ENCODE data around the gene EGR4. TPM values are rescaled to one million over a fixed set of nuclear protein-coding genes. Genes with fewer than 3 reads are reported as not detected.
"Not testable (repeated sequence)": the region's sequence is repeated elsewhere in the genome, so short reads cannot be mapped to it uniquely, and the experiment has no call there.

The EGR4 gene
- polyA plus RNA-seq, 3 donors: not detected

DNA sequence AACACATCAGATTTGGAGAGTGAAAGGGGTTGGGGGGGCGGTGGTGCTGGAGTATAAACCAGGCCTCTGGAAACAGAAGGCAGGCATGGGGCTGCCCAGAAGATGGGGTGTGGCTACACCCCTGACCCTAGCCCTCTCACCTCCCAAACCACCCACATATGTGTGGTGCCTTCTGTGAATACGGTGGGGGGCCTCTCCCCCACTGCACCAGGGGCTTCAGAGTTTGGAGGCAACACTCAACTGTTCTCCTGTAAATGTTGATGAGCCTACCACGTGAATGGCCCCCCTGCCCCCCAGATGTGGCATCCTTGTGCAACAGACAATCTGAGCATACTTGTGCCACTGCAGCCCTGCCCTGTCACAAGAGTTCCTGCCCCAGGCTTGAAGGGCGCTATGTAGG, 28.6 kb downstream of the EGR4 start:
- no peak for DNase-seq (ENCODE audit: low read depth in 3 of 3, low spot score in 2 of 3)

DNA sequence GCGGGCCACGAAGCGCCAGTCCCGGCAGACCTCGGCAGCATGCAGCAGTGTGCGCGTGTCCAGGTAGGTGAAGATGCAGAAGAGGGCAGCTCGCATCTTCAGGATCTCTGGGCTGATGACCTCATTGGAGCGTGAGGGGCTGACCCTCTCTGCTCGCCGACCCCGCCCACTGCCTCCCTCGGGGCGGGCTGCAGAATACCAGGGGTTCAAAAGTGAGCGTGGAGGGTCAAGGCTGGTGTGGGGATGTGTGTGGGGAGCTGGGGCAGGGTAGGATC, 29.1 kb downstream of the EGR4 start:
- no peak for DNase-seq (ENCODE audit: low read depth in 3 of 3, low spot score in 2 of 3)

DNA sequence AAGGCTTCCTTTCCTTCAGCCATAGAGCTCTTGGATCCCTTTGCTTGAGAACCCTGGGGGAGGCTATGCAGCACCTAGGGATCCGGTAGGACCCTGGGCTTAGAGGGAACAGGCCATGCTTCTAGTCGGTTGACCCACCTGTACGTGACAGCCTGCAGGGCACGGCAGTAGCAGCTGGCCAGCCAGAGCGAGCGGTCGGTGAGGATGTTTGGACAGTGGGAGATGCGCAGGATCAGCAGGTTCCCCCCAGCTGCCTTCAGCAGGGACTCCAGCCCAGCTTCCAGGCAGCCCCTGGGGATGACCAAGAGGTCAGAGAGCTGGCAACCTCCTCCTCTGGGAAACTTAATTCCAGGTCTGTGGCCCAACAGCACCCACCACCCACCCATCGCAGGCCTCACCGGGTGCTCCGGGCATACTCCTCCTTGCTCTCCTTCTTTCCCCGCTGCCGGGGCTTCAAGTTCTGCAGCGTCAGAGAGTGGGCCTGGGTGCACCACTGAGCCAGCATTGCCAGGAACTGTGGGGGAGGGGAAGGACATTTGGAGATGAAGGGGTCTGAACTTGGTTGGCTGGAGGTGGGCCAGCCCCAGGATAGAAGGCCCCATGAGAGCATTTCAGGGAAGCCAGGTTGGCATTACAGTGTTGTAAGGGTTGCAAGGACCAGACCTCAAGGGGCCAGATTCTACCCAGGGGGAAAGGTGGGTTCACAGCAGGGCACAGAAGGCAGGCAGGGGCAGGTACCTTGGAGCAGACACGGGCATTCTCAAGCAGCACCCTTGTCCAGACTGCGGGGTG, 29.6 kb downstream of the EGR4 start:
- DNase-seq (ENCODE audit: low read depth in 3 of 3, low spot score in 2 of 3): no peak

DNA sequence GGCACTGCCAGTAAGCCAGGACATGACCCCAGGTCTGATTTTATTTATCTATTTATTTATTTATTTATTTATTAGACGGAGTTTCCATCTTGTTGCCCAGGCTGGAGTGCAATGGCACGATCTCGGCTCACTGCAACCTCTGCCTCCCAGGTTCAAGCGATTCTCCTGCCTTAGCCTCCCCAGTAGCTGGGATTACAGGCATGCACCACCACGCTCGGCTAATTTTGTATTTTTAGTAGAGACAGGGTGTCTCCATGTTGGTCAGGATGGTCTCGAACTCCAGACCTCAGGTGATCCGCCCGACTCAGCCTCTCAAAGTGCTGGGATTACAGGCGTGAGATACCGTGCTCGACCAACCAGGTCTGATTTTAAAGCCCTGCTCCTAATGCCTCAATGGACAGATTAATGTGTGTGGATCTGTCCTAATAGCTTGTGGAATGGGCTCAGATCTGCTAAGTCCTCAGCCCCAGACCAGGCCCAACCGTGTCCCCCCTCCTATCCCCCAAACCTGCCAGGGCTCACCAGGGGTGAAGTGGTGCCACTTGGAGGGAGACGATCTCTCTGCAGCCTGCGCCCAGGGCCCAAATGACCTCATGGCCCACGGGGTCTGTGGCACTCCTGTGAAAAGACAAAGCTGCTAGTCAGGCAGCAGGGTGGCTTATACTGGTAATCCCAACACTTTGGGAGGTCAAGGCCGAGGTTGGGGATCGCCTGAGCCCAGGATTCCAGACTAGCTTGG, 30.5 kb downstream of the EGR4 start:
- DNase-seq (ENCODE audit: low read depth in 3 of 3, low spot score in 2 of 3): not testable (repeated sequence)

DNA sequence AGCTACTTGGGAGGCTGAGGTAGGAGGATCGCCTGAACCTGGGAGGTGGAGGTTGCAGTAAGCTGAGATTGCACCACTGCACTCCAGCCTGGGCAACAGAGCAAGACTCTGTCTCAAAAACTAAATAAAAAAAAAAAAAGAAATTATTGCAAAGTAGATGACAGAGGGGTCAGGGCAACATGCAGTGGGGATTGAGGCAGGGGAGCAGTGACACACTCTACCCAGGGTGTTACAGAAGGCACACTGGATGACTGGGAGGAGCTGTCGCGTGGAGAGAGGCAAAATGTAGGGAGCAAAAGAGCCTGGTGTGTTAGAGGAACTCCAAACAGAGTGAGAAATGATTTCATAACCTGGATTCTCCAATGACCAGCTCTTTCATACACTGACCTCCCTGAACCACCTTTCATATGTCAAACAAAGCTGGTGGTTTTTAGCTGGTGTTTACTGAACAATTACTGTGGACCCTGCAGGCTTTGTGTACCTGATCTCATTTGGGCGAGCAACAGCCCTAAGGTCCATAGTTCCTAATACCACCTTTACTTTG, 31.2 kb downstream of the EGR4 start:
- DNase-seq (ENCODE audit: low read depth in 3 of 3, low spot score in 2 of 3): no peak

DNA sequence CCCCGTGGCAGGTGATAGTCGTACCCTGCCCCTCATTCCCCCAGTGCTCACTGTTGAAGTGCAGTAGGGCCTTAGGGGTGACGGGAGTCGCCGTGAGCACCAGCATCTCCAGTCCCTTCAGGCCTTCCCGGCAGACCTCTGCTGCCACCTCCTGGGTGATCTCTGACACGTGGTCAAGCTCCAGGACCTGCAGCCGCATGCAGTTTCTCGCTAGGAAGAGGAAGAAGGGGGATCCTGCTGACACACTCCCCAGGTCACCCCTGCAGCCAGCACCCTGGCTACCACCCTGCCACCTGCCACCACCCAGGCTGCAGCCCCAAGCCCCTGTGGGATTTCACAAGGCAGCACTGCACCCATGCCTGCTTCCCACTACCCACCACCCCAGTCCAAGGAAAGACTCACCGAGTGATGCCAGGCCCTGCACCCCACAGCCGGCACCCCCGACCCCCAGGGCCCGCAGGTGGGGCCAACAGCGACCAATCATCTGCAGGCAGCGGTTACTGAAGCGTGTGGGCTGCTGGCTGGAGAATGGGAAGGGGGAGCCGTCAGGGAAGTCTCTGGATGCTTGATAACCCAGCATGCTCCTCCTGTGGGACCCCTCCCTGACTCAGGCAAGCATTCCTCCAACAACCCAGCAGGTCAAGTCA, 32.9 kb downstream of the EGR4 start:
- DNase-seq (ENCODE audit: low read depth in 3 of 3, low spot score in 2 of 3): no peak

DNA sequence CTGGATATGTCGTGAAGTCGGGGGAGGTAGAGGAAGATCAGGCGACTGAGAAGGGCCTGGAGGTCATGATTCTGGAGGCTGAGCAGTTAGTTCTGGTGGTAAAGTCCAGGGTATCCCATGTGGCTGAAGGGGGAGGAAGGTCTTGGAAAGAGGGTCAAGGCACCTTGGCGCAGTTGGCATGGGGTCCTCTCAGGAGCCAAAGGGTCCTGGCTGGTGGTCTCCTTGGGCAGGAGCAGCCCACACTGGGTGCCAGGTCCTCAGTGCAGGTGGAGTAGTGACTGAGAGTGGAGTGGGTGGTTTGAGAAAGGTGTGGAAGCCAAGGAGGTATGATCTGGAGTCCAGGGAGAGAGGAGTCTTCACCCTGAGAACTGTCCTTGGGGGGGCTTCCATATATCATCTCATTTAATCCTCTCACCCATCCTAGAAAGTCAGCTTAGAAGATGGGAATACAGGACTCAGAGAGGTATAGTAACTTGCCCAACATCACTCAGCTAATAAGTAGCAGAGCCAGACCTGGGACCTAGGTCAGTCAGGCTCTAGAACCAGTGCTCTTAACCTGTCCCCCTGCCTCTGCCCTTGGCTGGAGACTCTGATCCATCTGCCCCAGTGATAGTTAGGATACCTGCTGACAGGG, 33.5 kb downstream of the EGR4 start:
- no peak for DNase-seq (ENCODE audit: low read depth in 3 of 3, low spot score in 2 of 3)

DNA sequence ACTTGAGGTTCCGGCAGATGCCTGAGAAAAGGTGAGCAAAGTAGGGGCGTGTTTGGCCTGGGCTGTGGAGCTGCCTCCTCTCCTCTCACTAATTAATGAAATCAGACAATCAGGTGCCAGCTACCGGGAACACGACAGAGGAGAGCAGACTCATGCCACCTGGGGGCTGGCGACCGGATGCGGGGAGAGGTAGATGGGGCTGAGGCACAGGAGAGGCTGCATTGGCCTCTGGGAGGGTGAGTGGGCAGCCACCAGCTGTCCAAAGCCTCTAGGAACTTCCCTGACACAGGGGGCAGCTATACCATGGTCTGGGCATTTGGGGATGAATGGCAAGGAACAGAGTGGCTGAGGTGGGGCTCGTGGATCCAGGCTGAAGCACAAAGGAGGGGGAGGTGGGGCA, 34.1 kb downstream of the EGR4 start:
- DNase-seq (ENCODE audit: low read depth in 3 of 3, low spot score in 2 of 3): no peak

DNA sequence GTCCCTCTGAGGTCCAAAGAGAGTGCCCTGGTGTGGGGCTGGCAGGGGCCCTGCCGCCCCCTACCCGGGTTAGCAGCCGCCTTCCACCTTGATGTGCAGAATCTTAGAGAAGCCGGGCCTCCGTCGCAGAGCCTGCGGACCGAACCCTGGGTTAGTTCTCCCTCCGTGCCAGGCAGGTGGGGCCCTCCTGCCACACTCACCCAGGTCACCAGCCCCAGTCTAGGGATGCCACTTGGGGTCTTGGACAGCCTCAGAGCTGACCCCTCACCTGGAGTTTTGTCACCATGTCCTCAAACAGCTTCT, 34.5 kb downstream of the EGR4 start:
- no peak for DNase-seq (ENCODE audit: low read depth in 3 of 3, low spot score in 2 of 3)

DNA sequence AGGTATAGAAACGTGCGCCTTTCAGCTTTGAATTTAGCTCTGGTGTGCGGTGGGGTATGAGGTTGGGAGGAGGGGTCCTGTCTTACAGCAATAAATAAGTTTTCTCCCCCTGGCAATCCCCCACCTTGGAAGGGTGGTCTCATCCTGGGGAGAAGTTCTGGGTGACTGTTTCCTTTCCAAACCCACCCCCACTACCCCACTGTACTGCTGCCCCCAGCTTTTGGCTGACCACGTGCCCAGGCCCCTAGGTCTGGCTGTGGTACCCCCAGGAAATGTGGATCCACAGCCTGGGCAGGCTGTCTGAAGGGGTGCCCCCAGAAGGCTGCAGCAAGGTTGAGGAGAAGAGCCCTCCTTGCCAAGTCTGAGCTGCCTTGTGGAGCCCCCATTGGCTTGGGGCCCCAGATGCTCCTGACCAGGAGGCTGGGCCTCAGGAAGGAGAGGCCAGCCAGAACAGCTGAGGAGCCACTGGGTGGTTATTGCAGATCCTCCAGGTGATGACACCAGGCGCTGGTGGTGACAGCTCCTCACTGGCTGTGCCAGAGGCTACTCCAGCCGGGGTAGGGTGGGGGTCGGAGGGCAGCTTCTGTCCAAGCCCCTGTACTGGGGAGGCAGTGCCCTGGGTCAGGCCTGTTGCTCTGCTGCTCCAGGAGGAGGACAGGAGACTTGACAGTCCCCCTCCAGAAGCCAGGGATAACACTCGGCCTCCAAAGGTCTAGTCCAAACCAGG, 35.0 kb downstream of the EGR4 start:
- no peak for DNase-seq (ENCODE audit: low read depth in 3 of 3, low spot score in 2 of 3)

DNA sequence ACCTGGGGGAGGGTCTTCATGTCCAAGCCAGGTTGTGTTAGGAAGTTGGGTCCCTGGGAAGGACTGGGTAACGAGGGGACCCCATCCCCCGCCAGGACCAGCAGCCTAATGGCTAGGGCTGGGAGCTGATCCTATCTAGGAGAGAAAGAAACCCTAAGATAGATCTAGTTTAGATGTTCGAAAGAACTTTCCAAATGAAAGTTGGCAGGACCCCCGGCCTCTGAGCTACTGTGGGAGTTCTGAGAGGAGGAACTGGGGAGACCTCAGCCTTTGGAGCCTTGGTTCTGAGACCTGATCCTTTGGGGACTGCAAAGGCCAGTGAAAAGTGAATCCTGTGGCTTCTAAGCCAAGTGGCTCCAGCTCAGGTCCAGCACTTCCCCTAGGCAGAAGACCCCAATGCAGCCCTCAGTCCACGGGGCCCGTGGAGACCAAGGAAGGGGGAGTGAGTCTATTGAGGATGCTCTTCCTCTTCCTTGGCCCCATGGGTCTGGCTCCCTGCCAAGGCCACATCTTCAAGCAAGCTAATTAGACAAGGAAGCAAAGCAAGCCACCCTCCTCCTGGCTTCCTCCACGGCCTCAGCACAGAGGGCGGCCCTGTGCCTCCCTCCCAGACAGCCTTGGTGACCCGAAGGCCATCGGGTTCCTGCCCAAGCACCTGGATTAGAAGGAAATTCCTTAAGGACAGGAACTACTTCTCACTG, 35.8 kb downstream of the EGR4 start:
- no peak for DNase-seq (ENCODE audit: low read depth in 3 of 3, low spot score in 2 of 3)

DNA sequence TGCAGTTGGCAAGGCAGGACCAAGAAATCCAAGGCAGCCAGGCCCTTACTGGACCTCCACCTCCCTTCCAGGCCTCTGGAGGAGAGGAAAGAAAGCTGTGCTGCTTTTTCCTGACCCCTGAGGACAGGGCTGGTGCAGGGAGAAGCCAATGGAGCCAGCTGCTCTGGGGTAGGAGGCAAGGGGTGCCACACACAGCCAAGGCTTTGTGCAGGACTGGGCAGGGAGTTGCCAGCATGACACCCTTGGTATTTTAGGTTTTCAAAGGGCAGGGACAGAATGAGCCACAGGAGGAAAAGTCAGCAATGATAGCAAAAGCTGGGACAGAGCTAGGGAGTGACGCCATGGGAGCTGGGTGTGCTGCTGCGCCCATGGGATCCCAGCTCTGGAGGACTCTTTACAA, 36.3 kb downstream of the EGR4 start:
- DNase-seq (ENCODE audit: low read depth in 3 of 3, low spot score in 2 of 3): no peak

DNA sequence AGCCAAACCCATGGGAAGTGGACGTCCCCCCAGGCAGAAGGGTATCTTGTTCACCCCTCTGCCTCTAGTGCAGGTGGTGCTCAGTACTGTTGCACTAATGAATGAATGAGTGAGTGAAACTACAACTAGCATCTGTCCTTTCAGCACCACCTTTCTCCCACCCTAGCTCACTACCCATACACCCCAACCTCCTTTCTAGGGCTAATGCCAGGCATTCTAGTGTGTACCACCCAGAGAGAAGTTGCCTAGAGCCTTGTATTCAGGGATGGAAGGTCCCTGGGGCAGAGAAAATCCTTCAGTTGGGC, 36.8 kb downstream of the EGR4 start:
- DNase-seq (ENCODE audit: low read depth in 3 of 3, low spot score in 2 of 3): no peak

DNA sequence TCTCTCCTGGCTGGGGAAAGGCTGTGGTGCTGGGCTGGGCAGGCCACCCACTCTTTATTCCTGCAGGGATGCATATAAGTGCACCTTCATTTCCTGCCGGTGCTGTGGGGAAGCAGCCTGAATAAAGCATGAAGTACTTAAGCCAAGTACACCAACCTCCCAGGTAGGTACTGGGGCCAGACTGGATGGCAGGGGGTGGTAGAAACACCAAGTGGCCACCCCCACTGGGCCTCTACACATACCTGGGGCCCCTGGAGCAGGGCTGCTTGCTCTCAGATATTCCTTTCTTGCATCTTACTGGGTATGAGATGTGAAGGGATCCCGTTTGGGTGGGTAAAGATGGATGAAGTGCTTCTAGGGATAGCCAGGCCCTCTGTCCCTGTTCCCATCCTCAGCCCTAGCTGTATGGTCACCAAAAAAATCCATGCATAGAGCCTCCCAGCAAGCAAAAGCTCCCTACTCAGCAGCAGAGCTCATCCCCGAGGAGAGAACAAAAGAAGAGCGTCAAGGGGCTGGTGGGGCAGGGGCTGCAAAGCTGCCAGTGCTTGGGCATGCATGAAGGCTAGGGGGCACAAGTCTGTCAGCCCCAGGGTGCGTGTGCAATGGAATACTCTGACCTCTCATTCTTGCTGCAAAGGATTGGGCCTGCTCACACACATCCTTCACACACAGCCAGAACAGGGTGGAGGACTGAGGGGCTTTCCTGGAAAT, 37.3 kb downstream of the EGR4 start:
- DNase-seq (ENCODE audit: low read depth in 3 of 3, low spot score in 2 of 3): no peak

DNA sequence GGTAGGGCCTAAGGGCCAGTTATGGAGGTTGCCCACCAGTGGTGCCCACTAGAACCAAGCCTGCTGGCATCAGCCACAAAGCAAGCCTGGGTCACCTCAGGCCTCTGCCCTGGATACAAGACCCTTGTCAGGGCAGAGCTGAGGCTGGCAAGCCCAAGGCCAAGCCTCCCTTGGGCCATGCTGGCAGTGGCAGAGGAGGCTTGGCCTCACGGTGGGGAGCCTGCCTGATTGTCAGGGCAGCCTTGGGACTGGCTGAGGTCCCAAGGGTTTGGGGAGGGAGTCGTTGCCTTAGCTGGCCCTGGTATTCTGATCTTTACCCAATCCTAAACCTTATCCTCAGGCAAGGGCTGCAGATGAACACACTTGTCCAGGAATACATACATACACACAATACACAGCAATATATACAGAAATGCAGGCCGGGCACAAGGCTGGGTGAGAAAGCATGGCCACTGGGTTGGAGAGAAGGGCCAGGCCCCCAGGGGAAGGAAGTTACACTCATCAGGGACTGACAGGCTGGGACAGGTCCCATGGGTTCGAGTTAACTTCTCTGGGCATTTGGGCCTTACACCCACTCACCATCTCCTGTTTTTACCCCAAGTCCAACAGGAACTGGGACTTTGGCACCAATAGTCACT, 38.2 kb downstream of the EGR4 start:
- no peak for DNase-seq (ENCODE audit: low read depth in 3 of 3, low spot score in 2 of 3)

DNA sequence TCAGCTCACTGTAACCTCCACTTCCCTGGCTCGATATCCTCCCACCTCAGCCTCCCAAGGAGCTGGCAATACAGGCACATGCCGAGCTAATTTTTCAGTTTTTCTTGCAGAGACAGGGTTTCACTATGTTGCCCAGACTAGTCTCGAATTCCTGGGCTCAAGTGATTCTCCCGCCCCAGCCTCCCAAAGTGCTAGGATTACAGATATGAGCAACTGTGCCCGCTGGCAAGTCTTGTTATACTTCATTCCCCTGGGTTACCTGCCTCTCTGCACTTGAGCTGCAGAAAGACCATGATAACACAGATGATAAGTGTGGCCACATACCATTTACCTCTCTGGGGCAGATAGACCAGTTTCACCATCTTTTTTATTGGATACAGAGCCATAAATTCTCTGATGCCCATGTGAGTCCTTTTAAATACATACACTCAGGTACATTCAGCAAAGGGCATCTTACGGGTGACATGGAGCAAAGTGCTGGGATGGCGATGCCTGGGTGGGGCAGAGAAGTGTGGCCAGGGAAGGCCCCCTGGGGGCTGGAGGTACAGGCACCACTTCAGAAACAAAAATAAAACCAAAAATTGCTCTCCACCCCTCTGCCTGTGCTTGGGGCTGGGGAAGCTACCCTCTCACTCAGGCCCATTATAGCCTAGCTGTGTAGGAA, 38.9 kb downstream of the EGR4 start:
- DNase-seq (ENCODE audit: low read depth in 3 of 3, low spot score in 2 of 3): no peak

DNA sequence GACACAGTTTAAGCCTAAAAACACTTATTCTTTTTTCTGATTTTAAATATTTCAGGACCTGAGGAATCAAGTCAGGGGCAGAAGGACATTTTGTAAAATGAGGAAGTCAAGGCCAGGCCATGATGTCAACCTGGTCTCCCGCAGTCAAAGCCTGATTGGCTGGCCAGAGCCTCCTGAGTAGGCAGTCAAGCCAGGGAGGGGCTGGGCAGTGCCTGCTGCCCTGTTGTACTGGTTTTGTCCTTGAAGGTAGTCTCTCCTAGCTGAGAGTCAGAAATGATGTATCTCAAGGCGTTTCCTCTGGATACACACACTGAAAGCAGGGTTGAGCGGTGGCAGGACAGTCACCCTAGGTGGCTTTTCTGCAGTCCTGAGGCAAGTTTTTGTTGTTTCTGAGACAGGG, 39.4 kb downstream of the EGR4 start:
- no peak for DNase-seq (ENCODE audit: low read depth in 3 of 3, low spot score in 2 of 3)

DNA sequence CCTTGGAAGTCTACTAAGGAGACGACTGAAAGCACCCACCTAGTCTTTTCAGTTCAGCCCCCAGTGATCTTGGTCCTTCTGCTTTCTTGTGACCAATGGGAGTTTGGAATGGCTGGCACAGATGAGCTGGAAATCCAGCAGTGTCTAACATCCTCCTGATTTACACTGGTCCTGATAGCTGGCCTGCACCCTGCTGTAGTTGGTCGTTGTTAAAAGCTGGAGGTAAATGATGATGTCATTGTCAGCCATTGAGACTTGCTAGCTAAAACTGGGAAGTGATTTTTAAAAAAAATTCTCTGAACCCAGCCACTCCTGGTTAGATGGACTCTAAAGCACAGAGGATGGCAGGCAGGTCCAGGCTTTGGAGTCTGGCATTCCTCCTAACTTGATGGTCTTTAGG, 39.9 kb downstream of the EGR4 start:
- DNase-seq (ENCODE audit: low read depth in 3 of 3, low spot score in 2 of 3): no peak

Measured in right renal cortex interstitium (tissue), 3 donors.